Stimulated activated CD4-positive, alpha-beta T cell treated with anti-CD3 and anti-CD28 coated beads, Interleukin-12 subunit alpha, Interleukin-12 subunit beta, amount 100 ng/mL, for 48 hours (primary cell): ENCODE data around the gene RAB3A.
"Not testable (repeated sequence)": the region's sequence is repeated elsewhere in the genome, so short reads cannot be mapped to it uniquely, and the experiment has no call there.

ENCODE experiments used
- DNase-seq, 3 donors: peaks; one replicate each; pipeline ENCODE4 v3.0.0-alpha.2; 2020; ENCODE audit warnings: low read depth in 2 of 3, low spot score in 1 of 3

RAB3A gene

DNA sequence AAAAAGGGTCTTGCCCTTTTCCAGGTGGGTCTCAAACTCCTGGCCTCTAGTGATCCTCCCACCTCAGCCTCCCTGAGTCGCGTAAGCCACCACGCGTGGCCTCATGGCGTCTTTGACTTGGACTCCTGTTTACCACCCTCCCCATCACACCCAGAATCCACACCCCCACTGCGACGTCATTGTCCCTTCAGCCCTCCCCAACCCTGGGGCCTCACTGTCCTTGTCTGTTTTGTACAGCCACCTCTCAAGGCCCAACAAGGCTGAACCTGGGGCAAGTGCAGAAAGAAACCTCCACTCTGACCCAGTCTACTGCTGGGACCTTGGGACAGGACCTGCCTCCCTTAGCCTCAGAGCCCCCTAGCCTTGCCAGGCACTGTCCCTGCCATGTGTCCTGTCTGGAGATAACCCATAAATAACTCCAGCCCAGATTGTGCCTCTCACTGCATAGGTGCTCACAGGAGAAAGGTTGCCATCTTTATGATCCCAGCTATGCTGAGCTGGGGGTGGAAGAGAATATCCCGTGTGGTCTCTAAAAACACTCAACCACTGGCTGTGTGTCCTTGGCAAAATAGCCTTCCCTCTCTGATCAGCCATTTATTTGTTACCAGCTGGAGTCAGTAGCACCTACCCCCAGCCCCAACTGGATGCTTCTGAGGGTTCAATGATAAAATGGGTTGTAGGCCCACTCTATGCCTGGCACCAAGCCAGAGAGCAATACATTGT lies 32.1 kb downstream of the RAB3A start:
- DNase-seq = no peak

DNA sequence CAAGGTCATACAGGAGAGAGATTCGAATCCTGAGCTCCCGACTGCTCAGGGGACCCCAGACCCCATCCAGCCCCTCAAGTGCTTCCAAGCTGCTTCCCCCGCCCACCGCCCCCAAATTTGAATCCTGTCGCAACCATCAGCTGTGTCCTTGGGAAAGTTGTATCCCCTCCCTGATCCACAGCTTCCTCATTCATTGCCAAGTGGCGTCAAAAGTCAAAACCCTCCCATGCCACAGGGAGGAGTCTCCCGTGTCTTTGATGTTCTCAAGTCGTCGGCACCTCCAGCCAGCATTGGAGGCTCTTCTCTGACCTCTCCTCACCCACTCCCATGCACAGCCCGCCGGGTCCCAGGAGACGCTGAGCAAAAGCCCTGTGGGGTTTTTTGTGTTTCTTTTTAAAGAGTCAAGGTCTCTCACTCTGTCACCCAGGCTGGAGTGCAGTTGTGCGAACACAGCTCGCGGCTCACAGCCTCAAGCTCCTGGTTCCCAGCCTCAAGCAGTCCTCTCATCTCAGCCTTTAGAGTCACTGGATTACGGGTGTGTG lies 33.1 kb downstream of the RAB3A start:
- no peak for DNase-seq

DNA sequence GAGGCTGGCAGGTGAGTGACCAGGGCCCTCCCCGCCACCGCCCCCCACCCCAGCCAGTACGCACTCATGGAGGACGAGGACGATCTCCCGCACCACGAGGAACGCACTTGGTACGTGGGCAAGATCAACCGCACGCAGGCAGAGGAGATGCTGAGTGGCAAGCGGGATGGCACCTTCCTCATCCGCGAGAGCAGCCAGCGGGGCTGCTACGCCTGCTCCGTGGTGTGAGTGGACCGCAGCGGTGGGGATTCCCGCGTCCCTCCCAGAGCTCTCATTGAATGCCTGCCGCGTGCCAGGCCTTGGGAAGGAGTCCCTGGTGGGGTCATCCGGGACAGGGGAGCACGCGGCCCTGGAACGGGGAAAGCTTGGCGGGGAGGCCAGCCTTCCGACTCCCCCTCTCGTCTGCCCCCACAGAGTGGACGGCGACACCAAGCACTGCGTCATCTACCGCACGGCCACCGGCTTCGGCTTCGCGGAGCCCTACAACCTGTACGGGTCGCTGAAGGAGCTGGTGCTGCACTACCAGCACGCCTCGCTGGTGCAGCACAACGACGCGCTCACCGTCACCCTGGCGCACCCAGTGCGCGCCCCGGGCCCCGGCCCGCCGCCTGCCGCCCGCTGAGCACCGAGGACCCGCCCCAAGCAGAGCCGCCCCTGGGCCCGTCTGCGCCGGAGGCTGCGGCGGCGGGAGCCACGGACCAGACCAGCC lies 35.0 kb downstream of the RAB3A start:
- DNase-seq = no peak

DNA sequence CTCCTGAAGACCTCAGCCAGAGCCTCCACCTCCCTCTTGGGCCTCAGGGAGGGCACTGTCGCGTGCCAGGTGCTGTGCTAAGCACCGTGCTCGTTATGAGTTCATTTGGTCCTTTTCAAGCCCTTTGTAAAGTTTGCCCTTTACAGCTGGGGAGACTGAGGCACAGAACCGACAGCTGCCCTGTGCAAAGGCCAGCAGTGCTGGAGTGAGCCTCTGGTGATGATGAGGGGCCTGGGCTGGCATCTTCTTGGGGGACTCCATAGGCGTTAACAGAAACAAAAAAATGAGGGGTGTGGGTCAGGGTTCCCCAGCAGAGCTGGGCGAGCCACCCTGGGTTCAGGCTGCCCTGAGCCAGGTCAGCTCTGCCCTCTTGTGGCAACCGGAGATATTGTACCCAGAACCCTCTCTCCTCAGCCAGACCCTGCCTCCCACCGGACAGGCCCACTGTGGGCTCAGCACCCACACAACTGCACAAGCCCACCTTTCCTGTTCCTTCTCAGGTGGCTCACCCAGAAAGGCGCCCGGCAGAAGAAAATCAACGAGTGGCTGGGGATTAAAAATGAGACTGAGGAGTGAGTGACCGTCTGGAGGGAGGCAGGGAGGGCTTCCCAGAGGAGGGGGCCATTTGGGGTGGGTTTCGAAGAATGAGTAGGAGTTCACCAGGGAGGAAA lies 35.7 kb downstream of the RAB3A start:
- peak; percentile 50 to 65 (median 50) for DNase-seq

DNA sequence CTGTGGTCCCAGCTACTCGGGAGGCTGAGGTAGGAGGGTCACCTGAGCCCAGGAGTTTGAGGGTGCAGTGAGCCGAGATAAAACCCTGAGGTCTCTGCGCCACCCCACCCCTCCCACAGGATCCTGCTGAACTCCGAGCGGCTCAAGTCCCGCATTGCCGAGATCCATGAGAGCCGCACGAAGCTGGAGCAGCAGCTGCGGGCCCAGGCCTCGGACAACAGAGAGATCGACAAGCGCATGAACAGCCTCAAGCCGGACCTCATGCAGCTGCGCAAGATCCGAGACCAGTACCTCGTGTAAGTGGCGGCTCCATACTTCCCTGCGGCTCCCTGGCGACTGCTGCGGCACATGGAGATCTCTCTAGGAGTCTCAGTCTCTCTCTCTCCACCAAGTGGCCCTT lies 36.8 kb downstream of the RAB3A start:
- DNase-seq = no peak

DNA sequence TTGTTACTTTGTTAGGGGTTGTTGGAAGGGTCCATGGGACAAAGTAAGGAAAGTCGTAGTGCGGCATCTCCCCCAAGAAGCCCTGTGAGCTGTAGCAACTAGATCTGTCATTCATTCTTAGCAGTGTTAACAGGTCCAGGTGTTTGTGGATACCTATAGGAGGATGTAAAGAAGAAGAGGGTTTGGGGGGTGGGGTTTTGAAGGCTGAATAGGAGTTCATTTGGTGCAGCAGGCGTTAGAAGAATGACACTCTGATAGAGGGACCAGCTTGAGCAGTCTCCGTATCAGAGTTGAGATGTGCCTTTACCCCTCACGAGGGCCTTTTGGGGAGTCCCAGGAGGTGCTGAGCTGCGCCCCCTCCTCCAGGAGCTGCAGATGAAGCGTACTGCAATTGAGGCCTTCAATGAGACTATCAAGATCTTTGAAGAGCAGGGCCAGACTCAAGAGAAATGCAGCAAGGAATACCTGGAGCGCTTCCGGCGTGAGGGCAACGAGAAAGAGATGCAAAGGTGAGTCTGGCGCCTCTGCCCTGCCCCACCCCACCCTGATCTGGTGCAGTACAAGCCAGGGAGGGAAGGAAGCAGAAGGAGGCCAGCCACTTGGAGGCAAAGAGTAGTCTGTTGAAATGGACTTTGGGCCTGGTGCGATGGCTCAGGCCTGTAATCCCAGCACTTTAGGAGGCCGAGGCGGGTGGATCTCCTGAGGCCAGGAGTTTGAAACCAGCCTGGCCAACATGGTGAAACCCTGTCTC lies 37.9 kb downstream of the RAB3A start:
- DNase-seq = no peak

DNA sequence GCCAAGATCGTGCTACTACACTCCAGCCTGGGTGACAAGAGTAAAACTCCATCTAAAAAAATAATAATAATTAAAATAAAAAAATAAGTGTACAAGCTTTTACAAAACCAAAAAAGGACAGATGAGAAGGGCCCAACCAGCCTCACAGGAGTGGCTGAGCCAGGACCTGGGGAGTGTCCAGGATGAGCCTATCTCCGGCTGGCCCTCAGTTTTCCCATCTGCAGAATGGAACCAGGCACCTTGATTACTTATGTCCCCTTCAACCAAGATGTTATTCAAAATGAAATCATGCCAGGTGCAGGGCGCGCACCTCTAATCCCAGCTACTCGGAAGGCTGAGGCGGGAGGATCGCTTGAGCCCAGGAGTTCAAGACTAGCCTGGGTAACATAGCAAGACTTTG lies 39.8 kb downstream of the RAB3A start:
- no peak for DNase-seq

DNA sequence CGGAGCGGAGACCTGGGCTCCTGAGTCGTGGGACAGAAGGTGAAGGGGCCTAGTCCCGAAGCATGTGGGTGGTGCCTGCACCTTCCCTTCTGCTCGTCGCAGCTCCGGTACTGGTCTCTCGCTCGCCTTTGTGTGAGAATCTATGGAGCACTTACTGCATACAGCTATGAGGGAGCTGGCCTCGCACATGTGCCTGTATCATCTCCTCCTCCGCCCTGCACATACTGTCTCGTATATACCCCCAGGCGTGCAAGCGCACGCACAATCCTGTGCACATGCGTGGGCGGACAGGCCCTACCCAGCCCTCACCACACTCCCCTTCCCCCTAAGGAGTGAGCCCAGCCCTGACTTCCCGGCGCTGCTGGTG lies 42.2 kb downstream of the RAB3A start:
- no peak for DNase-seq

DNA sequence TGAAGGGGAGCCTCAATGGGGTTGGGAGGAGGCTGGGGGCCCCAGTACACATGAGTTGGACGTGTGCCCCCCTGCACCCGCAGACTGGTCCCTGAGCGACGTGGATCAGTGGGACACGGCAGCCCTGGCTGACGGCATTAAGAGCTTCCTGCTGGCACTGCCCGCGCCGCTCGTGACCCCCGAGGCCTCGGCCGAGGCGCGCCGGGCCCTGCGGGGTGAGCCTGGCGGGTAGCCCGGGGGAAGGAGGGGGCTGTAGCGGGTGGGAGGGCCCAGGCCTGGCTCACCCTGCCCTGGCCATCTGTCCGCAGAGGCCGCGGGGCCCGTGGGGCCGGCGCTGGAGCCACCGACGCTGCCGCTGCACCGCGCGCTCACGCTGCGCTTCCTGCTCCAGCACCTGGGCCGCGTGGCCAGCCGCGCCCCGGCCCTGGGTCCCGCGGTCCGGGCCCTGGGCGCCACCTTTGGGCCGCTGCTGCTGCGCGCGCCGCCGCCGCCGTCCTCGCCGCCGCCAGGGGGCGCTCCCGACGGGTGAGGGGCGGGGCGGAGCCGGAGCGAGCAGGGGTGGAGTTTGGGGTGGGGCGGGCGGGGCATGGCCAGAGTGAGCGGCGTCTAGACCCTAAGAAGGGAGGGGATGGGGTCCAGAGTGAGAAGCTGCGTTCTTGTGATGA lies 42.7 kb downstream of the RAB3A start:
- peak; percentile 64 to 72 (median 71) for DNase-seq

DNA sequence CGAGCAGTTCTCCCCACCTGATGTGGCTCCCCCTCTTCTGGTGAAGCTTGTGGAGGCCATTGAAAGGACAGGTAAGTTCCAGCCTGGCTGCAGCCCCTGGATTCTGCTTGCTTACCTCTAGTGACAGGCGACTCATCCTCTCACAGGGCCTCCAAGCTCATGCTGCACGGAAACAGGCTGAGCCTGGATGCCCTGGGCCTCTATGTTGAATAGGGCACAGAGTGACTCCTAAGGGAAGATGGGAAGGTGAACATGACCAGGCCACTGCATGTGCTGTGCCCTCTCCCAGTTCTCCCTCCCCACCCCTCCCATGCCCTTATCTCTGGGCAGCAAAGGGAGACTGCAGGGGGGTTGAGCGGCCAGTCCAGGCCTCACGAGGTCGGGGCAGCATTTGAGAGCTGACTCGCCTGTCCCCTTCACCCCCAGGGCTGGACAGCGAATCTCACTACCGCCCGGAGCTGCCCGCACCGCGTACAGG lies 43.3 kb downstream of the RAB3A start:
- no peak for DNase-seq

DNA sequence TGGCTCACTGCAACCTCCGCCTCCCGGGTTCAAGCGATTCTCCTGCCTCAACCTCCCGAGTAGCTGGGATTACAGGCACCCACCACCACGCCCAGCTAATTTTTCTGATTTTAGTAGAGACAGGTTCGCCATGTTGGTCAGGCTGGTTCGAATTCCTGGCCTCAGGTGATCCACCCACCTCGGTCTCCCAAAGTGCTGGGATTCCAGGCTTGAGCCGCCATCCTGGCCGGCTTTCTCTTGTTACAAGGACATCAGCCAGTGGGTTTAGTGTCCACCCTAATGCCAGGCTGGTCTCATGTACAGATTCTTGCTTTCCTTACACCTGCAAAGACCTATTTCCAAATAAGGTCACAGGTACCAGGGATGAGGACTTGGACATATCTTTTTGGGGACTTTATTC lies 44.0 kb downstream of the RAB3A start:
- no peak for DNase-seq

DNA sequence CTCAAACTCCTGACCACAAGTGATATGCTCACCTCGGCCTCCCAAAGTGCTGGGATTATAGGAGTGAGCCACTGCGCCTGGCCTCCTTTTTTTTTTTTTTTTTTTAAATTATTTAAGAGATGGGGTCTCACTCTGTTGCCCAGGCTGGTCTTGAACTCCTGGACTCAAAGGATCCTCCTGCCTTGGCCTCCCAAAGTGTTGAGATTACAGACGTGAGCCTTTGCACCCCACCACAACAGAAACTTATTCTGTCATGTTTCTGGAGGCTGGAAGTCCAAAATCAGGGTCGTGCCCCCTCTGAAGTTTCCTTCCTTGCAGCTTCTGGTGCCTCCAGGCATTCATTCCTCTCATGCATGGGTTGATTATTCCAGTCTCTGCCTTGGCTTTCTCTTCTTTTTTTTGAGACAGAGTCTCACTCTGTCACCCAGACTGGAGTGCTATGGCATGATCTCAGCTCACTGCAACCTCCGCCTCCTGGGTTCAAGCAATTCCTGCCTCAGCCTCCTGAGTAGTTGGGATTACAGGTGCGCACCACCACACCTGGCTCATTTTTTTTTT lies 44.7 kb downstream of the RAB3A start:
- DNase-seq = not testable (repeated sequence)

DNA sequence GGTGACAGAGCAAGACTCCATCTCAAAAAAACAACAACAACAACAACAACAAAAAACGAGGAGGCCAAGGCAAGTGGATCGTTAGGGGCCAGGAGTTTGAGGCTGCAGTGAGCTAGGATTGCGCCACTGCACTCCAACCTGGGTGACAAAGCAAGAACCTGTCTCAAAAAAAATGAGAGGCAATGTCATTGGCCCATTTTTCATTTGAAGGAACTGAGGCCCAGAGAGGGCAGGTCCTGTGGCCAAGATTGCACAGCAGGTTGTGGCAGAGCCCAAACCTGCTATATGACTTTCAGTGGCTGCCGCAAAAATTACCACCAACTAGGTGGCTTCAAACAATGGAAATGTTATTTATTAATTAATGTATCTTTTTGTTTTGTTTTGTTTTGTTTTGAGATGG lies 45.4 kb downstream of the RAB3A start:
- DNase-seq = no peak

DNA sequence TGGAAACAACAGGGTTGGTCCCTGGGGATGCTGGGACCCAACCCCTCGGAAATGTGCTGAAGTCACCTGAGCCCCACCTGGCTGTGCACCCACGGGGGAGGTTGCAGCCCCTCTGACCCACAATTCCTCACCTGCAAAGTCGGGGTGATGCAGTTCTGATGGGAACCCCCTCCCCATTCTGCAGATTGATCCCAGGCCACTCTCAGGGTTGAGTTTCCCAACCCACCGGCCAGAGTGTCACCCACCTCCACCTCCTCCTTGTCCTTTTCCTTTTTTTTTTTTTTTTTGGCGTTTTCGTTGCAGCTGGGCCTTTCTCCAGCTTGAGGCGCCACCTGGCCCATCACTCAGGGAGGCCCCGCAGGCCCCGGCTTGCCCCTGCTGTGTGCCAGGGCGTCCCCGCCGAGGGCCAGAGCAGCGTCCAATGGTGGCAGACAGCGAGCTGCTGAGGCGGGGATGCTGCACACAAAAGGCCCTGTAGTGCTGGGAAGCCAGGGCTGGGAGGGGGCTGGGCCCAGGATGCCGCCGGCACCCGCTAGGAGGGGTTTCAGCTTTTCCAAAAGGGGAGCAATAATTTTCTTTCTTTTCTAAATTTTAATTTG lies 46.3 kb downstream of the RAB3A start:
- DNase-seq = no peak

DNA sequence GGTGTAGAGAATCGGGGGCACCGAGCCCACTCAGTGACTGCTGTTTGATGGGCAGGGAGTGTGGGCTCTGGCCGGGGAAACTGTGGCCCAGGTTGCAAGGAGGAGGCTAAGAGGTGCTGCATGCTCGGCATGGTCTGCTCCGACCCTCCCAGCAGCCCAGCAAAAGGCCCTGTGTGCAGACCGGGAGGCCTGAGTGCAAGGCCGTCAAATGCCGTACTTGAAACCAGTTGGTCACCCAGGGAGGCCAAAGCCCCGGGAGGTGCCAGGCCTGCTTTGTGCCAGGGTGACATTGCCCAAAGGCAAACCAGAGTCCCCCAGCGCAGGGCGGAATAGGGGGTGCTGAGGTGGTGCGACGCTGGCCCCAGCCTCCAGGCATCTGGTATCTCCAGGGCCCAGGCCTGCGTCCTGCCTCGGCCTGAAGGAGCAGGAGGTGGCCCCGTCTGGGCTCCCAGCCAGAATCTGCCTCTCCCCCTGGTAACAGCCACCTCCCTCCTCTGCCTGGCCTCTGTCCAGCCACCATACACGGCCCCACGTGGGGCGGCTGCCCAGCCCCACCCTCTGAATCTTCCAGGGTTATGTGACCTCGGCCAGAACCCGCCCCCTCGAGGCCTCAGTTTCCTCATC lies 46.9 kb downstream of the RAB3A start:
- DNase-seq = no peak

DNA sequence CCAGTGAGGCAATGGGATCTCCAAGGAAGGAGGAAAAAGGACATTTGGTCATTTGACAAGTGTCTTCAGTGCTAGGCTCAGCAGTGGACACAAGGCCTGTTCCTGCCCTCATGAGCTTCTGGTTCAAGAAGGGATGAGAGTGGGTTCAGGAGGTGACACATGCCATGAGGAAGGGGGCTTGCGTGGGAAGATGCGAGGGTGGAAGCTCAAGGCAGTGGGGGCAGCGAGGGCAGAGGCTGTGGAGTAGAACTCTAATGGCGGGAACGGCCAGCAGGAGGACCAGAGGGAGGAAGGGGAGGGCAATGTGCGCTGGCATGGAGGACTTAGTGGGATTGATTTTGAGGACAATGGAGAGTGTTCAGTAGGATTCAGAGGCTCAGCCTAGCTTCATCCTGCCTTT lies 47.6 kb downstream of the RAB3A start:
- DNase-seq = no peak

DNA sequence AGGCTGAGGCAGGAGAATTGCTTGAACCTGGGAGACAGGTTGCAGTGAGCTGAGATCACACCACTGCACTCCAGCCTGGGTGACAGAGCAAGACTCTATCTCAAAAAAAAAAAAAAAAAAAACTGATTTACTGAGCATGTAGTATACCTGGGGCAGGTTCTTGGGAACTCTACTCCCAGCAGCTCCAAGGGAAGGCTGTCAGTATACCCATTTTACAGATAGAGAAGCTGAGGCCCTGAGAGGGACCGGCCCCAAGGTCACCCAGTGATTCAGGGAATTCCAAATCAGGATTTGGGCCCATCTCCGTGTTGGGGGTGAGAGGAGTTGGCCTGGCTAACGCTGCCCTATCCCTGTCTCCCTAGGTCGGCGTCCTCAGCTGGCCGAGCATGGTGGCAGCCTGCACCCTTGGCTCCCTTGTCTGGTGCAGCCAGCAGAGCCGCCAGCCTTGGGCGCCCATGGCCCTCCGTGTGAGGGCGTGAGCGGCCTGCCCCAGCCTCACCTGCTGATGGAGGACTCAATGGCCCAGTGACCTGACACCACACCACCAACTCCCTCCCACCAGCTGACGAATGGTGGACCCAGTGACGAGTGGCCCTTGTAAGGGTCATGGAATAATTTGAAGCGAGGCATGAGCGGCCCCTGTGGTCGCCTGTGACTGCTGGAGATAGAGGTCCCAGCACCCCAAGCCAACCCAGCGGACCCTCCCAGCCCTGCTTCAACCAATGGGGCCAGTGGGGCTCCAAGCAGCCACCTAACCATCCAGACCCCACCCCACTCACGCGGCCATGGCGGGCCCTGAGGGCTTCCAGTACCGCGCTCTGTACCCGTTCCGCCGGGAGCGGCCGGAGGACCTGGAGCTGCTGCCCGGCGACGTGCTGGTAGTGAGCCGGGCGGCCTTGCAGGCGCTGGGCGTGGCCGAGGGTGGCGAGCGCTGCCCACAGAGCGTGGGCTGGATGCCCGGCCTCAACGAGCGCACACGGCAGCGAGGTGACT lies 48.5 kb downstream of the RAB3A start:
- no peak for DNase-seq

DNA sequence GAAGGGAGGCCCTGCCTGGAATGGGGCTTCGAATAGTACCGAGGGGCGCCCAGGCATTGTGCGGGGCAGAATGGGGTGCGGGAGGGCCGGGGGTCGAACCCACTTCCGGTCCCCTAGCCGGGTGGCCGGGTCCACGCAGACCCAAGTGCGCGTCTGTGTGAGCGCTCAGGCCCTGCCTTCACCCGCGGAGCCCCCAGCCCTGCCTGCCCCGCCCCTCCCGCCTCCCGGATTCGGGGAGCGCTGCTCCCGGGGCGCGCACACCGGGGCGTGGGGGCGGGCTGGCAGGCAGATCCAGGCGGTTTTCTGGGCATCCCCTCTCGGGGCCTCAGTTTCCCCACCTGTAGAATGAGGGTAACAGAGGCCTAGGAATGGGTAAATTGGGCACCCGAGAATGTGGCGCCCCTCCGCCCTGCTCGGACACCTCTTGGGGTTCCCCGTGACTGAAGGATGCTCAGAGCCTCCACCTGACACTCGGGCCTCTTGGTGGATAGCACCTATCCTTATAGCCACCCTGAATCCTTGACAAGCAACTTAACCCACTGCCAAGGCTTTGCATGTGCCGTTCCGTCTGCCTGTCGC lies 50.2 kb downstream of the RAB3A start:
- DNase-seq = no peak
